H1 (cell line): Measurements from ENCODE around the gene TRIM14. TPM values are rescaled to one million over a fixed set of nuclear protein-coding genes. Genes with fewer than 3 reads are reported as not detected.

Experiments
- CTCF ChIA-PET: fragments of 300-600 bp; sonication (Branson Sonifier 250); formaldehyde crosslinking; loops from one replicate; lab custom pipeline; 2021; ENCODE audit not compliant: partially characterized antibody; lab: Charles Lee
- POLR2A ChIA-PET: fragments of 300-600 bp; sonication (Branson Sonifier 250); formaldehyde crosslinking; loops from one replicate; lab custom pipeline; 2021; ENCODE audit warnings: inconsistent platforms; ENCODE audit not compliant: partially characterized antibody; lab: Charles Lee
- DNase-seq, 2 experiments: peaks; one replicate each; pipeline versions ENCODE4 v3.0.0 to v3.0.0-alpha.2; 2010 to 2022; ENCODE audit warnings: low spot score in 2 of 2, low read depth in 1 of 2, mixed read lengths in 1 of 2
- FAIRE-seq: peaks from 2 replicates; lab custom pipeline; 2011; peaks lifted over from hg19 to GRCh38; lab: Jason Lieb, UNC
- H2AFZ ChIP-seq: 2 replicates; pipeline ENCODE4 v1.8.1; 2012; ENCODE audit warnings: low read length, inconsistent platforms
- H2AK5ac ChIP-seq: 2 replicates; pipeline ENCODE4 v1.6.1; 2013; ENCODE audit warnings: low read depth, low read length
- H2BK120ac ChIP-seq: replicated peaks from 2 replicates; pipeline ENCODE3; 2013; ENCODE audit warnings: low read depth, low read length, inconsistent platforms
- H2BK12ac ChIP-seq: 2 replicates; pipeline ENCODE4 v1.6.1; 2013; ENCODE audit warnings: low read depth, low read length
- H2BK15ac ChIP-seq: 2 replicates; pipeline ENCODE4 v1.6.1; 2013; ENCODE audit warnings: low read length
- H2BK20ac ChIP-seq: 2 replicates; pipeline ENCODE4 v1.6.1; 2013; ENCODE audit warnings: low read length
- H2BK5ac ChIP-seq: 2 replicates; pipeline ENCODE4 v1.6.1; 2013; ENCODE audit warnings: low read depth, low read length
- H3K14ac ChIP-seq: 2 replicates; pipeline ENCODE4 v1.6.1; 2013; ENCODE audit warnings: inconsistent platforms; ENCODE audit not compliant: insufficient read length
- H3K18ac ChIP-seq: 2 replicates; pipeline ENCODE4 v1.6.1; 2013; ENCODE audit warnings: low read length; ENCODE audit errors: extremely low read depth
- H3K23ac ChIP-seq: 2 replicates; pipeline ENCODE4 v1.6.1; 2013; ENCODE audit warnings: inconsistent platforms; ENCODE audit not compliant: insufficient read length
- H3K23me2 ChIP-seq: 2 replicates; pipeline ENCODE4 v1.6.1; 2013; ENCODE audit warnings: low read depth, low read length
- H3K27ac ChIP-seq: 2 replicates; pipeline ENCODE4 v1.6.1; 2011; ENCODE audit warnings: low read depth, low read length, inconsistent platforms
- H3K27me3 ChIP-seq, 4 experiments: replicated peaks in 1 of 4; 1 replicate in 1 of 4; 2 replicates in 3 of 4; pipeline versions ENCODE4 v1.6.1 to v1.8.1; 2011 to 2013; ENCODE audit warnings: low read length in 3 of 4, mild to moderate bottlenecking in 3 of 4, inconsistent platforms in 2 of 4, mixed read lengths in 2 of 4, moderate library complexity in 1 of 4; ENCODE audit not compliant: control insufficient read depth in 3 of 4, insufficient read depth in 3 of 4; ENCODE audit errors: extremely low read depth in 1 of 4
- H3K36me3 ChIP-seq, 4 experiments: 2 replicates each; pipeline versions ENCODE4 v1.6.1 to v1.8.1; 2011 to 2013; ENCODE audit warnings: mild to moderate bottlenecking in 4 of 4, low read length in 3 of 4, moderate library complexity in 2 of 4, control low read depth in 1 of 4, inconsistent platforms in 1 of 4; ENCODE audit not compliant: insufficient read depth in 4 of 4, control insufficient read depth in 2 of 4
- H3K4ac ChIP-seq: replicated peaks from 2 replicates; pipeline ENCODE3; 2013; ENCODE audit warnings: low read length, low read depth, mixed read lengths, inconsistent platforms; ENCODE audit not compliant: insufficient read length
- H3K4me1 ChIP-seq, 4 experiments: replicated peaks in 1 of 4; 1 replicate in 1 of 4; 2 replicates in 3 of 4; pipeline versions ENCODE4 v1.6.1 to v1.8.1; 2011 to 2013; ENCODE audit warnings: low read length in 3 of 4, inconsistent platforms in 2 of 4, mixed read lengths in 1 of 4; ENCODE audit not compliant: insufficient read depth in 4 of 4, control insufficient read depth in 3 of 4
- H3K4me2 ChIP-seq, 2 experiments: 2 replicates each; pipeline versions ENCODE4 v1.6.1 to v1.8.1; 2011 to 2013; ENCODE audit warnings: low read depth in 2 of 2, low read length in 2 of 2, control low read depth in 1 of 2, inconsistent platforms in 1 of 2, mild to moderate bottlenecking in 1 of 2; ENCODE audit not compliant: insufficient read depth in 1 of 2
- H3K4me3 ChIP-seq, 4 experiments: fragments of 200-600, 300-600 bp in 1 of 4; sonication (generic), shearing (Covaris generic), sonication (Bioruptor Twin) in 1 of 4; 2 replicates each; pipeline versions ENCODE4 v1.5.1 to v1.8.1; 2011 to 2016; ENCODE audit warnings: low read length in 4 of 4, low read depth in 3 of 4, control low read depth in 2 of 4, inconsistent platforms in 2 of 4, mild to moderate bottlenecking in 2 of 4, mixed read lengths in 1 of 4, moderate library complexity in 1 of 4; ENCODE audit not compliant: insufficient read depth in 2 of 4; ENCODE audit errors: extremely low read depth in 1 of 4
- H3K56ac ChIP-seq: replicated peaks from 2 replicates; pipeline ENCODE3; 2013; ENCODE audit warnings: low read depth, mild to moderate bottlenecking, mixed read lengths, low read length, inconsistent platforms; ENCODE audit not compliant: insufficient read length
- H3K79me1 ChIP-seq: 2 replicates; pipeline ENCODE4 v1.6.1; 2013; ENCODE audit warnings: low read depth, low read length, control low read depth
- H3K79me2 ChIP-seq, 2 experiments: 2 replicates each; pipeline versions ENCODE4 v1.6.1 to v1.8.1; 2012 to 2013; ENCODE audit warnings: low read length in 2 of 2, mild to moderate bottlenecking in 2 of 2, inconsistent platforms in 1 of 2; ENCODE audit not compliant: insufficient read depth in 2 of 2, control insufficient read depth in 1 of 2
- H3K9ac ChIP-seq, 4 experiments: replicated peaks in 1 of 4; 1 replicate in 1 of 4; 2 replicates in 3 of 4; pipeline versions ENCODE4 v1.6.1 to v1.8.1; 2011 to 2013; ENCODE audit warnings: low read depth in 3 of 4, low read length in 3 of 4, control low read depth in 2 of 4, mild to moderate bottlenecking in 2 of 4, moderate library complexity in 2 of 4, inconsistent platforms in 1 of 4; ENCODE audit errors: extremely low read depth in 1 of 4
- H3K9me3 ChIP-seq, 2 experiments: 2 replicates each; pipeline versions ENCODE4 v1.6.1 to v1.8.1; 2012 to 2013; ENCODE audit warnings: mild to moderate bottlenecking in 2 of 2, moderate library complexity in 2 of 2, control low read depth in 1 of 2, inconsistent platforms in 1 of 2, low read depth in 1 of 2, low read length in 1 of 2, mixed read lengths in 1 of 2; ENCODE audit not compliant: insufficient read depth in 2 of 2
- H4K20me1 ChIP-seq, 2 experiments: replicated peaks in 1 of 2; 2 replicates each; pipeline versions ENCODE3 to v1.8.1; 2011 to 2013; ENCODE audit warnings: inconsistent platforms in 2 of 2, low read length in 2 of 2, mild to moderate bottlenecking in 1 of 2; ENCODE audit not compliant: insufficient read depth in 2 of 2, control insufficient read depth in 1 of 2
- H4K5ac ChIP-seq: 2 replicates; pipeline ENCODE4 v1.6.1; 2013; ENCODE audit warnings: low read length, low read depth, mixed read lengths, inconsistent platforms; ENCODE audit not compliant: insufficient read length
- H4K8ac ChIP-seq: 2 replicates; pipeline ENCODE4 v1.8.0; 2013; ENCODE audit warnings: mild to moderate bottlenecking, moderate library complexity, low read length, inconsistent platforms; ENCODE audit not compliant: insufficient read depth; ENCODE audit errors: extremely low read depth
- H4K91ac ChIP-seq: replicated peaks from 2 replicates; pipeline ENCODE3; 2013; ENCODE audit warnings: low read length, mixed read lengths, inconsistent platforms; ENCODE audit not compliant: insufficient read length
- CHD1 ChIP-seq: IDR thresholded peaks from 2 replicates; pipeline ENCODE4 v1.6.1; 2012; ENCODE audit warnings: low read depth, low read length, improper control_type of control experiment
- E2F6 ChIP-seq: IDR thresholded peaks from 2 replicates; pipeline ENCODE4 v1.6.1; 2012; ENCODE audit warnings: inconsistent platforms
- EGR1 ChIP-seq: IDR thresholded peaks from 2 replicates; pipeline ENCODE4 v1.6.1; 2011; ENCODE audit warnings: low read depth, low read length, borderline replicate concordance
- SP1 ChIP-seq: IDR thresholded peaks from 2 replicates; pipeline ENCODE4 v1.6.1; 2011; ENCODE audit warnings: low read depth, low read length
- WGBS, 2 experiments: shearing (Covaris generic) in 1 of 2; methylation state at CpG; one replicate each; pipeline versions ENCODE4 v1.1.6 to v1.1.7; 2013 to 2015; ENCODE audit warnings: low lambda C conversion rate in 2 of 2, mixed read lengths in 2 of 2, inconsistent platforms in 1 of 2, low coverage in 1 of 2, missing lambda C conversion rate in 1 of 2; ENCODE audit not compliant: insufficient replicate concordance in 2 of 2, insufficient coverage in 1 of 2, insufficient read length in 1 of 2; ENCODE audit errors: extremely low coverage in 1 of 2, missing lambda C conversion rate in 1 of 2; 5-methylcytosine and 5-hydroxymethylcytosine counted together
- polyA plus RNA-seq, 7 experiments: library from polyadenylated mRNA; depleted of rRNA in 3 of 7; stranded (reverse) in 5 of 7; unstranded in 2 of 7; fragments of >200 nt in 5 of 7; fragments of 200-250 nt in 2 of 7; gene quantifications; 1 replicate in 5 of 7; 2 replicates in 1 of 7; 4 replicates in 1 of 7; pipeline versions ENCODE4 v1.2.1 to v1.2.3, GENCODE V29; 2011 to 2013; ENCODE audit warnings: missing spikeins in 2 of 7, mixed read lengths in 2 of 7
- total RNA-seq: library from RNA; stranded (reverse); fragmentation: NEBNext Ultra II Directional; extraction: Animal tissue kit (Norgen Biotek cat#: 25700); gene quantifications from 2 replicates; pipeline ENCODE4 v1.2.1, GENCODE V29; 2021
- TF ChIP-seq, protein P1 (sequence below): IDR thresholded peaks from 2 replicates; pipeline ENCODE4 v1.6.1; 2012; ENCODE audit warnings: inconsistent platforms
- TF ChIP-seq, protein P2 (sequence below): IDR thresholded peaks from 2 replicates; pipeline ENCODE4 v1.6.1; 2012; ENCODE audit warnings: low read length, inconsistent platforms

Gene TRIM14
- total and polyA plus RNA-seq, 2 of the 8 experiments (the other 6 are each of a cell fraction or from before 2014, with no cell fraction given) = 9.2 to 19.4 TPM

DNA sequence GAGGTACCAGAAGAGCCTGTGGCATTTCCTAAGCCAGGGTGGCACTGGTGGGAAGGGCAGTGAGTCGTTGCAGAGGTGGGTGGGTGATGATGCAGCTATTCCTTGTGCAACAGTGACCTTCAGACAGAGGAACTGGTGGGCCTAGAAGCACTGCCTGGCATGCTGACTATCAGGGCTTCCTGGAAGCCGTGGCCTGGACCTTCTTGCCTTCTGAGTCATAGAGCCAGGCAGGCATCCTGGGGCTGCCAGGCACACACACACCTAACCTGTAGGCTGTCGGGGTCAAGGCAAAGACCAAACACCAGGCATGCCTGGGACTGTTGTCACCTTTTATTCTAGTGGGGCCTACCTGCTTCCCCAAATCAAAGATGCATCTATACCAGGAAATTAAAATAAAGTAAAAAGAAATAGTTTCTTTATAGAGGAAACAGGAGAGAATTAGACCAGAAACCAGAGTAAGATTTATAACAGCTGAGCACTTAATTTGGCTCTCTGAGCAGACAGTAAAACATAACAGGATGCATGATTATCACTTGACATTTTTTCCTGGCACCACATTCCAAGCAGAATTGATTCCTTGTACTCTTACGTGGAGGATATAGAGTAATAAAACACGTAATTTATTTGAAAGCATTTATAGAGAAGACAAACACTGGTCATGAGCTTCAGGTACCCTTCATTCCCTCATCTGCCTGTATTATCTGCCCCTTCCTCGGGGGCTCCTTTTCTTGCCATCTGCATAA lies 37.4 kb downstream of the TRIM14 start:
- Histone ChIP-seq H2BK15ac (no peak overlapping the region), H4K91ac (no peak overlapping the region), H3K9me3 (no peaks in the 10 kb centered on the region), H2BK12ac (no peak overlapping the region), H3K14ac (no peak overlapping the region), H3K79me1 (no peaks in the 10 kb centered on the region), H2BK5ac (no peak overlapping the region), H2AFZ (no peak overlapping the region), H2BK20ac (no peak overlapping the region), H3K4me1 (peaks cover 2 to 8% (median 6%) of the 10 kb centered on the region in 4 experiments; a peak in 4 of 7 replicates), H3K23me2 (no peaks in the 10 kb centered on the region), H3K18ac (no peak overlapping the region), H3K56ac (no peak overlapping the region), H4K5ac (no peak overlapping the region), H3K36me3 (peaks cover 2 to 28% (median 10%) of the 10 kb centered on the region in 4 experiments; a peak in 5 of 8 replicates), H2BK120ac (no peak overlapping the region), H3K27me3 (no peaks in the 10 kb centered on the region), H3K23ac (no peak overlapping the region), H3K4me3 (no peak overlapping the region), H3K4me2 (no peak overlapping the region), H3K9ac (no peak overlapping the region), H3K4ac (no peak overlapping the region), H3K27ac (no peak overlapping the region), H2AK5ac (no peak overlapping the region), H3K79me2 (no peaks in the 10 kb centered on the region), H4K8ac (no peak overlapping the region), H4K20me1 (peaks cover 4 to 7% of the 10 kb centered on the region in 2 experiments)
- DNase-seq (no peak), FAIRE-seq (no peak)
- CTCF ChIA-PET = interaction anchor here (1.0 to 1.5 kb wide), 2 partner anchors 10 to 44 kb away, joined by 3 read pairs; no protein-coding TSS in a partner anchor
- TF ChIP-seq CHD1 = no peak
- TF ChIP-seq, protein P1, sequence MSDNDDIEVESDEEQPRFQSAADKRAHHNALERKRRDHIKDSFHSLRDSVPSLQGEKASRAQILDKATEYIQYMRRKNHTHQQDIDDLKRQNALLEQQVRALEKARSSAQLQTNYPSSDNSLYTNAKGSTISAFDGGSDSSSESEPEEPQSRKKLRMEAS = no peak
- TF ChIP-seq E2F6 = no peak
- TF ChIP-seq SP1 = no peak
- TF ChIP-seq EGR1 = no peak
- TF ChIP-seq, protein P2, sequence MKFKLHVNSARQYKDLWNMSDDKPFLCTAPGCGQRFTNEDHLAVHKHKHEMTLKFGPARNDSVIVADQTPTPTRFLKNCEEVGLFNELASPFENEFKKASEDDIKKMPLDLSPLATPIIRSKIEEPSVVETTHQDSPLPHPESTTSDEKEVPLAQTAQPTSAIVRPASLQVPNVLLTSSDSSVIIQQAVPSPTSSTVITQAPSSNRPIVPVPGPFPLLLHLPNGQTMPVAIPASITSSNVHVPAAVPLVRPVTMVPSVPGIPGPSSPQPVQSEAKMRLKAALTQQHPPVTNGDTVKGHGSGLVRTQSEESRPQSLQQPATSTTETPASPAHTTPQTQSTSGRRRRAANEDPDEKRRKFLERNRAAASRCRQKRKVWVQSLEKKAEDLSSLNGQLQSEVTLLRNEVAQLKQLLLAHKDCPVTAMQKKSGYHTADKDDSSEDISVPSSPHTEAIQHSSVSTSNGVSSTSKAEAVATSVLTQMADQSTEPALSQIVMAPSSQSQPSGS = no peak
- 89% methylated on average over 6 of the region's 6 CpGs; no CpG with 5 or more reads in 1 of the 2 experiments for WGBS, 2 experiments
- POLR2A ChIA-PET = interaction anchor here (1.1 kb wide), 1 partner anchor 10 kb away, joined by 3 read pairs; no protein-coding TSS in a partner anchor
